GM12872 (cell line): ENCODE data around the gene MLKL.

Source experiments
- TF ChIP-seq, protein P1 (sequence below): IDR thresholded peaks from 3 replicates; pipeline ENCODE4 v1.5.1; 2011; ENCODE audit warnings: low read depth, mild to moderate bottlenecking, low read length, moderate library complexity; ENCODE audit not compliant: insufficient read depth

MLKL gene

DNA sequence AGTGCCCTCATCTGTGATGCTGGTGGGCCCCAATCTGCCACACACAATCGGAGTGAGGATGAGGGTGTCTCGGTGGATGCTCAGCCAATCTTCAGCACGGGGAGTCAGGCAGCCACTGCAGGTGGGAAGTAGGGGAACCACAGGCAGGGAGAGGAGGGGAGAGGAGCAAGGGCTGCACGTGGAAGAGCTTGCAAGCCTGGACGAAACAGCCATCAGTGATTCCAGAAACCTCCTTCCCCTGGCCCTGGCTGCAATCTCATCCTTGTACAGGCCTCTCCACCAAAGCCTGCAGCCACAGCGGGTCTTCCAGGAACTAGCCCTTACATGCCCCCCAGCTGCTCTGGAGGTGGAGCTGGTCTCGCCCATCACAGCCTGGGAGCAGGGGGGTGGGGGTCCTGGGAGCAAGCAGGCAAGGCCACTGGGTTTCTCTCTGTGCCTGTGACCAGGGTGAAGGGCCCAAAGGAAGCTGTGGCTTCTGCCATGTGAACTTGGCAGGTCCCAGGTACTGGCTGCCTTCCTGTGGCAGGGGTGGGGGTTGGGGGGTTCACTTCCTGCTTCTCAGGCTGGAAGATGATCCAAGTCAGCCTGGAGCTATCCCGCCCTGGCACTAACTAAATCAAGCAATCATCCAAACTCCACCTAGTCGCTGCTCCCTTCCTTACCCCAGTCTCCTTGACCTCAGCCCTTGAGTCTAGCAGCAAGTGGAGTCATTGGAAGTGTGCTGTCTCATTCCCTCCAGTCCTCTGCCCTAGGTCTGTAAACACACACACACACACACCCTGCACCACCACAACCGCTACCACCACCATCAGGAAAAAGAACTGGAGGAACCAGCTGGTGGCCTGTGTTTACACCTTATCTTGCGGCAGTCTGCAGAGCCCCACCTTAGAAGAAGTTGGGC is 29.4 kb upstream of the MLKL start:
- TF ChIP-seq, protein P1, sequence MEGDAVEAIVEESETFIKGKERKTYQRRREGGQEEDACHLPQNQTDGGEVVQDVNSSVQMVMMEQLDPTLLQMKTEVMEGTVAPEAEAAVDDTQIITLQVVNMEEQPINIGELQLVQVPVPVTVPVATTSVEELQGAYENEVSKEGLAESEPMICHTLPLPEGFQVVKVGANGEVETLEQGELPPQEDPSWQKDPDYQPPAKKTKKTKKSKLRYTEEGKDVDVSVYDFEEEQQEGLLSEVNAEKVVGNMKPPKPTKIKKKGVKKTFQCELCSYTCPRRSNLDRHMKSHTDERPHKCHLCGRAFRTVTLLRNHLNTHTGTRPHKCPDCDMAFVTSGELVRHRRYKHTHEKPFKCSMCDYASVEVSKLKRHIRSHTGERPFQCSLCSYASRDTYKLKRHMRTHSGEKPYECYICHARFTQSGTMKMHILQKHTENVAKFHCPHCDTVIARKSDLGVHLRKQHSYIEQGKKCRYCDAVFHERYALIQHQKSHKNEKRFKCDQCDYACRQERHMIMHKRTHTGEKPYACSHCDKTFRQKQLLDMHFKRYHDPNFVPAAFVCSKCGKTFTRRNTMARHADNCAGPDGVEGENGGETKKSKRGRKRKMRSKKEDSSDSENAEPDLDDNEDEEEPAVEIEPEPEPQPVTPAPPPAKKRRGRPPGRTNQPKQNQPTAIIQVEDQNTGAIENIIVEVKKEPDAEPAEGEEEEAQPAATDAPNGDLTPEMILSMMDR: no peak

DNA sequence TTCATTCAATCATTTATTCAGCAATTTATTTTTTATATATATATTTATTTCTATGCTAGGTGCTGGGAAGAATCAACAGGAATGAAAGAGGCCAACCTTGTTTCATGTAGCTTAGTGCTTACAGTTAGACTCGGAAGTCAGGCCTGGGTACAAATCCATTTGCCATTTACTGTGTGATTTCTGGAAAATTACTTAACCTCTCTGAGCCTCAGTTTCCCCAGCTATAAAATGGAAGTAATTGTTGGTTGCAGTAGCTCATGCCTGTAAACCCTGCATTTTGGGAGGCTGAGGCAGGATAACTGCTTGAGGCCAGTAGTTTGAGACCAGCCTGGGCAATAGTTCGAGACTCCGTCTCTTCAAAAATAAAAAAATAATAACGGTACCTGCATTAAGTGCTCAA is 27.2 kb upstream of the MLKL start:
- TF ChIP-seq, protein P1: no peak

DNA sequence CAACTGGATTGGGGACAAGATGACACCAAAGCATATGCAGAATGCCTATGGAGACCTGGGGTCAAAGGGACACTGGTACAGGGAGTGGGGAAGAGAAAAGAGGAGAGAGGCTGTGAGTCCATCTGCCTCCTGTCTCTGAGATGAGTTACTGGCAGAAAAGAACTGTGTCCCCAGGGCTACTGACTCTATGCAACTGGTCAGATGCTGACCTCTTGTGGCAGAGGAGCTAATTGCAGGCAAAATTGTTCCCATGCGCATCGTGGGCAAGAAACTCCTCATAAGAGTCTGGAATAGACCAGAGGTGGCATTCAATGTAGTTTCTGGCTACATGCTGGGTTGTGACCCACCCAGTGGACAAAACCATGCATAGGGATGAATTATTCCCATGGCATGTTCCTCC is 26.1 kb upstream of the MLKL start:
- TF ChIP-seq, protein P1: peak; percentile 78

DNA sequence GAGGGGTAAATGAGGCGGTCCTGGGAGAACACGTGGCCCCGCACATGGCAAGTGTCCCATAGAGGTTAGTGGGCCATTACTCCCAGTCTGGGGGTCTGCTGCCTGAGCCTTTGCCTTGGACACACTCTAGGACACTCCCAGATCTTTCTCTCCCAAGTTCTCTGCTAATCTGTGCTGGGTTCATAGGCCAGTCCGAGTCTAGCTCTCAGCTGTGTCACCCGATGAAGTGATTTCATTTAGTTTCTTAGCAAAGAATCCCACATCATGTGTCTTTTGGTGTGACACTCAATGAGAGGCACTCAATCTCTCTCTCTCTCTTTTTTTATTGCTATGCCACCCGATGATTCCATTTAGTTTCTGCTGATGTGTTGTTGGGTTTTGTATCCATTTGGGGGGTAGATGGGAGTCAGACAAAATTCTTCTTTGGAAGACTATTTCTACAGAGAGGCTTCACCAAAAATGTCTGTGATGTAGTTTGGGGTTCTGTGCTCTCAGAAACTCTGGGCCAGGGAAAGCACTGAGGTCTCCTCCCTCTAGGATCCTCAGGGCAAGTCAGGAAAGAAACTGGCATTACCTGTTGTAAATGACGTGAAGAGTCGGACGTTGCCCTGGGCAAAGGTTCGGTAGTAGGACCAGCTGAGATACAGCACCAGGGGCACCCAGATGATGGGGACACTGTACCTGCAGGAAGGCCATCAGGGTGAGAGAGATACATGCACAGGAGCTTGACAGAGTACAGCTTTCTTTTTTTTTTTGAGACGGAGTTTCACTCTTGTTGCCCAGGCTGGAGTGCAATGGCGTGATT is 25.2 kb upstream of the MLKL start:
- TF ChIP-seq, protein P1: no peak

DNA sequence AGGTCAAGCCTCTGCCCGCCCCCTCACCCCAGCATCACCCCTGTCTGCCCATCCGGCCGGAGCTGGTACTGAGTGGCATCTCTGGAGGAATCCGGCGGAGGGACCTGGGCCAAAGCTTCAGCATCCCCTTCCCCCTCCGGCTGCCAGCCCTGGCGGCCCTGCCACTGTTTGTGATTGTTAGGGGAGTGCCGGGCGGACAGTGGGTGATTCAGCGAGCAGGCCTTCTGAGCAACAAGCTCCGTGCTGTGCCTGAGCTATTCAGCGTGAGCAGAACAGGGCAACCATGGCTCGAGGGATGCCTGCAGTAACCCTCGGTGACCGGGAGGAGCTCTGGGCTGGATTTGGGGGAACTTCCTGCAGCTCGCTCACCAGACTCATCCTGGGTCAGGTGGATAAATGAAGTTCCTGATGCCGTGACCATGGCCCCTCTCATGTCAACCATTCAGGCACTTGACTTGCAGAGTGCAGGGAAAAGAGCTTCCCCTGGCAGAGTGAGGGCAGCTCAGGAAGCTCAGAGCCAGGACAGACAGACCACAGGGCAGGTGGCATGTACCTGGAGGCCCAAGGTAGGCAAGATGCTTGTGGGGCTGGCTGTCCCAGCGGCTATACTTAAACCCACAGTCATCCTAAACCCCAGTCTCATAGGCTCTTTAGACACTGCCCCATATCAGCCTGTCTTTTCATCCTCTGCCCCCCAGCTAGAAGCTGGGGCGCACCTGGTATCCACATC is 24.3 kb upstream of the MLKL start:
- TF ChIP-seq, protein P1: no peak

DNA sequence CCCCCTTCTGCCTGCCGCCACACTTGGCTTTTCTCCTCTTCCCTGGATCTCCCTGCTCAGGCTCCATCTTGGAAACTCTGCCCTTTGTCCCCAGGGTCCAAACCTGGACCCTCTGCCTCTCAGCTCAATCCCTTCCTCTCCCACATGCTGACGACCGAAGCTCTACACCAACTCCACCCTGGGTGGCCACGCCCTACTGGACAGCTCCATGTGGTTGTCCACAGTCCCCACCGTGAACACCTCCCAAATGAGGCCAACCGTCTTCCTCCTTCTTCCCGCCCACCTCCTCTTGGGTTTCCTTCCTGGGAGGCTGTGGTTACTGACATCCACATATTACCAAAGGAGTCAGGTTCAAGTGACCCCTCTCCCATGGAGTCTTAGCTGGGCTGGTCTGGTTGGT is 22.6 kb upstream of the MLKL start:
- TF ChIP-seq, protein P1: no peak

DNA sequence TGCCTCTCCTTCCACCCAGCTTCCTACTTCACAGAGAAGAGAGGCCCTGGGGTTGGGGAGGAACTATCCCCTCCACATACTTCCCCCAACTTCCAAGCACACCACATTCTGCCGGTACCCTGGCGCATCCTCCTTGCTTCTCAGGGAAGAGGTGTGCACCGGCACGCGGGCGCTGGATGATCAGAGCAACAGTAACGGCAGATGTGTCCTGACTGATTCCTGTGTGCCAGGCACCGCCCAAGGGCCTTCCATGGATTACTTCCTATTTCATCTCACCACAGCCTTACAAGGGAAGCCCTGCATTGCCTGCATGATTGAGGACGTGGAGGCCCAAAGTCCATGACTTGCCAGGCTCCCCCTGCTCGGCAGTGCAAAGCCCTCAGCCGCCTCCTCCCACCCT is 21.1 kb upstream of the MLKL start:
- TF ChIP-seq, protein P1: no peak
